MM.1S (cell line): Measurements from ENCODE around the gene TP63.

Source experiments
- DNase-seq: peaks from one replicate; pipeline ENCODE4 v3.0.0-alpha.2; 2015
- H2AFZ ChIP-seq: fragments of 300-600 bp; sonication (generic); 2 replicates; pipeline ENCODE4 v1.6.0; 2016; ENCODE audit warnings: antibody characterized with exemption, low read length
- H3F3A ChIP-seq: fragments of 300-600 bp; sonication (generic); 2 replicates; pipeline ENCODE4 v1.6.1; 2016; ENCODE audit warnings: mild to moderate bottlenecking, antibody characterized with exemption, low read length, moderate library complexity, mixed read lengths; ENCODE audit not compliant: insufficient read depth
- H3K27ac ChIP-seq: fragments of 300-600 bp; sonication (generic); 2 replicates; pipeline ENCODE4 v1.5.1; 2016; ENCODE audit warnings: mild to moderate bottlenecking, low read length
- H3K27me3 ChIP-seq: fragments of 300-600 bp; sonication (generic); replicated peaks from 2 replicates; pipeline ENCODE4 v1.6.0; 2016; ENCODE audit warnings: low read length; ENCODE audit not compliant: insufficient read depth
- H3K36me3 ChIP-seq: fragments of 300-600 bp; sonication (generic); replicated peaks from 2 replicates; pipeline ENCODE4 v1.6.1; 2016; ENCODE audit warnings: mild to moderate bottlenecking, low read length, mixed read lengths; ENCODE audit not compliant: insufficient read depth
- H3K4me1 ChIP-seq: fragments of 300-600 bp; sonication (generic); 2 replicates; pipeline ENCODE4 v1.6.1; 2016; ENCODE audit warnings: low read length, mixed read lengths
- H3K4me2 ChIP-seq: fragments of 300-600 bp; sonication (generic); 2 replicates; pipeline ENCODE4 v1.6.0; 2016; ENCODE audit warnings: low read depth, low read length
- H3K4me3 ChIP-seq: fragments of 300-600 bp; sonication (generic); 2 replicates; pipeline ENCODE4 v1.5.1; 2016; ENCODE audit warnings: low read length, mixed read lengths
- H3K79me2 ChIP-seq: fragments of 300-600 bp; sonication (generic); 2 replicates; pipeline ENCODE4 v1.6.1; 2016; ENCODE audit warnings: mixed run types, low read length, mixed read lengths
- H3K9ac ChIP-seq: fragments of 300-600 bp; sonication (generic); 2 replicates; pipeline ENCODE4 v1.6.1; 2016; ENCODE audit warnings: low read length, mixed read lengths
- H3K9me2 ChIP-seq: fragments of 300-600 bp; sonication (generic); replicated peaks from 2 replicates; pipeline ENCODE4 v1.6.1; 2016; ENCODE audit warnings: mild to moderate bottlenecking, low read length, mixed read lengths; ENCODE audit not compliant: insufficient read depth
- H3K9me3 ChIP-seq: fragments of 300-600 bp; sonication (generic); replicated peaks from 2 replicates; pipeline ENCODE4 v1.6.1; 2016; ENCODE audit warnings: mild to moderate bottlenecking, low read length, mixed read lengths; ENCODE audit not compliant: insufficient read depth
- H4K20me1 ChIP-seq: fragments of 300-600 bp; sonication (generic); 2 replicates; pipeline ENCODE4 v1.6.1; 2016; ENCODE audit warnings: mild to moderate bottlenecking, low read length, moderate library complexity, mixed read lengths; ENCODE audit not compliant: insufficient read depth
- EZH2 ChIP-seq: fragments of 300-600 bp; sonication (generic); optimal IDR thresholded peaks from 2 replicates; pipeline ENCODE3; 2017; ENCODE audit warnings: low read depth, mild to moderate bottlenecking, antibody characterized with exemption, low read length, mixed read lengths
- EZH2phosphoT487 ChIP-seq: fragments of 300-600 bp; sonication (generic); IDR thresholded peaks from 2 replicates; pipeline ENCODE4 v1.6.1; 2018; ENCODE audit warnings: antibody characterized with exemption, low read length
- TF ChIP-seq, protein P1 (sequence below): fragments of 300-600 bp; sonication (generic); IDR thresholded peaks from 2 replicates; pipeline ENCODE4 v1.5.1; 2016; ENCODE audit warnings: antibody characterized with exemption, low read length, mixed read lengths

The TP63 gene

DNA sequence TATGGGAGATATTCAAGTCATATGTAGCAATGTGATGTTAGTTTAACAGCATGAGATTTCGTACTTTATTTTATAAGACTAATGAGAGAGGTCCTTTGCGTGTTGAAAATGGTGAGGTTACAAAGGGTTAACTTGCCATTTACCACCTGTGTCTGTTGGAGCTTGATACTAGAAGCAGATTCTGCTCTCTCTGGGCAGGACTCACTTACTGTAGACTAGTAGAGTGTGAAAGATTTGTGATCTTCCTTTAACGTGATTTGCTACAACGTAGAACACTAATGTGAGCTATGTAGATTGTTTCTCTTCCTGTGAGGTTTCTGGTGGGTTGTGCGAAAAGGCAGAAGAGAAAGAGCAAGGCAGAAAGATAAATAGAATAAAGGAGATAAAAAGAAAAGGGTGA, 1.1 kb downstream of the TP63 start:
- Histone ChIP-seq H3K9me2 (no peaks in the 10 kb centered on the region), H4K20me1 (no peaks in the 10 kb centered on the region), H3K27me3 (peaks cover 22% of the 10 kb centered on the region; the same call in 1 of the 2 replicates), H3K27ac (no peak overlapping the region), H3K4me3 (no peak overlapping the region), H3K9me3 (no peaks in the 10 kb centered on the region), H3K4me1 (0 out of 2 replicates have a peak, but pooled peaks cover 3% of the 10 kb centered on the region), H3K36me3 (no peaks in the 10 kb centered on the region), H3K9ac (no peak overlapping the region), H3F3A (no peaks in the 10 kb centered on the region), H3K79me2 (no peaks in the 10 kb centered on the region), H3K4me2 (no peak overlapping the region), H2AFZ (no peak overlapping the region)
- TF ChIP-seq EZH2phosphoT487: no peak
- TF ChIP-seq EZH2: no peak
- TF ChIP-seq, protein P1, sequence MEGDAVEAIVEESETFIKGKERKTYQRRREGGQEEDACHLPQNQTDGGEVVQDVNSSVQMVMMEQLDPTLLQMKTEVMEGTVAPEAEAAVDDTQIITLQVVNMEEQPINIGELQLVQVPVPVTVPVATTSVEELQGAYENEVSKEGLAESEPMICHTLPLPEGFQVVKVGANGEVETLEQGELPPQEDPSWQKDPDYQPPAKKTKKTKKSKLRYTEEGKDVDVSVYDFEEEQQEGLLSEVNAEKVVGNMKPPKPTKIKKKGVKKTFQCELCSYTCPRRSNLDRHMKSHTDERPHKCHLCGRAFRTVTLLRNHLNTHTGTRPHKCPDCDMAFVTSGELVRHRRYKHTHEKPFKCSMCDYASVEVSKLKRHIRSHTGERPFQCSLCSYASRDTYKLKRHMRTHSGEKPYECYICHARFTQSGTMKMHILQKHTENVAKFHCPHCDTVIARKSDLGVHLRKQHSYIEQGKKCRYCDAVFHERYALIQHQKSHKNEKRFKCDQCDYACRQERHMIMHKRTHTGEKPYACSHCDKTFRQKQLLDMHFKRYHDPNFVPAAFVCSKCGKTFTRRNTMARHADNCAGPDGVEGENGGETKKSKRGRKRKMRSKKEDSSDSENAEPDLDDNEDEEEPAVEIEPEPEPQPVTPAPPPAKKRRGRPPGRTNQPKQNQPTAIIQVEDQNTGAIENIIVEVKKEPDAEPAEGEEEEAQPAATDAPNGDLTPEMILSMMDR: no peak
- DNase-seq: no peak

DNA sequence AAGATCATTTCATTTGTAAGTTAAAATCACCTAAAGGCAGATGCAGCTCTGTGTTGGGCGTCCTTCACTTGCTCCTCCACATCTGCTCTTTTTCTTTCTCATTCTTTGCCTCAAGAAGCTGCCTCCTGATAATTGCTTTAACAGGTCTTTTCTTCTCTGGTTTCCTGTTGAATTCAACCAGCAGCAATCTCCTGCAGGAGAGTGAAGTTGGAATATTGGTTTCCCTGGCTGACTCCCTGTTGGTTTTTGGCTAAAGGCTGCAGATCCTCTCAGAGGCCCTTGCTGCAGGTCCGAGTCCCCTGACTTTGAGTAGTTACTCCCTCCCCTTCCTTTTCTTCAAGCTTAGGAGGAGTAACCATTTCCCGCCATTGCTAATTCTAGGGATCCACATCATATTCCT, 4.2 kb downstream of the TP63 start:
- Histone ChIP-seq H3K36me3 (no peaks in the 10 kb centered on the region), H3F3A (no peaks in the 10 kb centered on the region), H3K9me2 (no peaks in the 10 kb centered on the region), H3K79me2 (no peaks in the 10 kb centered on the region), H3K9ac (no peak overlapping the region), H3K4me2 (no peak overlapping the region), H3K4me3 (no peak overlapping the region), H3K4me1 (0 out of 2 replicates have a peak, but pooled peaks cover 3% of the 10 kb centered on the region), H3K27me3 (0 out of 2 replicates have a peak, but pooled peaks cover 7% of the 10 kb centered on the region), H3K9me3 (no peaks in the 10 kb centered on the region), H2AFZ (no peak overlapping the region), H3K27ac (no peak overlapping the region), H4K20me1 (no peaks in the 10 kb centered on the region)
- no peak for DNase-seq
- TF ChIP-seq EZH2phosphoT487: no peak
- TF ChIP-seq, protein P1: no peak
- TF ChIP-seq EZH2: no peak

DNA sequence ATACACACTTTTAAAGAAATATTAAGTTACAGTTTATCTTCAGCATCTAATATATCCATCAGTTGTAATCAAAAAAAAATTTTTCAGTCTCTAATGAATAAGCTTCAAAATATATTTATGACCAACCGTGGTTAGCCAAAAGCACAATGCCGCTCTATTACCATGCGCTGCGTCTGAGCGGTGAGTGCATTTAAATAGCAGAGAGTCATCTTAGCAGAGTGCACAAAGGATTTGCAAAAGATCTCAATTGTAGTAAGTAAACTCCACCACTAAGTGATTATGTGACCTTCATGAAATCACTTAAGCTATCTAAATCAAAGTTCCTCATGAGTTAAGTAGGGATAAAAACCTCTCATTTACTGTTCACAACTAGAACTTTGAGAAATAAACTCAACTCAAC, 4.9 kb downstream of the TP63 start:
- 0 out of 2 replicates have a peak, but pooled peaks cover under 1% of the 10 kb centered on the region for H3K4me1 ChIP-seq

More for the DNA sequence above, 4.9 kb downstream of the TP63 start:
- Histone ChIP-seq H3K9me2 (no peaks in the 10 kb centered on the region), H3F3A (no peaks in the 10 kb centered on the region), H3K27ac (no peak overlapping the region), H2AFZ (no peak overlapping the region), H3K4me2 (no peak overlapping the region), H3K79me2 (no peaks in the 10 kb centered on the region), H3K9ac (no peak overlapping the region), H3K9me3 (no peaks in the 10 kb centered on the region), H3K4me3 (no peak overlapping the region), H3K27me3 (0 out of 2 replicates have a peak, but pooled peaks cover 7% of the 10 kb centered on the region), H4K20me1 (no peaks in the 10 kb centered on the region), H3K36me3 (no peaks in the 10 kb centered on the region)
- DNase-seq: no peak
- TF ChIP-seq EZH2phosphoT487 (no peak), EZH2 (no peak)
- TF ChIP-seq, protein P1: no peak
